Caco-2 (cell line): Measurements from ENCODE around the gene DGCR2. TPM values are rescaled to one million over a fixed set of nuclear protein-coding genes. Genes with fewer than 3 reads are reported as not detected.

Experiments used
- BruUV-seq: library from RNA; stranded (reverse); fragments of 400-500 nt; replicated peaks from 2 replicates; lab custom pipeline; 2021; lab: Mats Ljungman, UMichigan
- CTCF ChIA-PET: fragments of 300-600 bp; sonication (Branson Sonifier 250); formaldehyde crosslinking; loops from one replicate; lab custom pipeline; 2022; ENCODE audit warnings: antibody characterized with exemption; lab: Charles Lee
- POLR2A ChIA-PET: fragments of 300-600 bp; sonication (Branson Sonifier 250); formaldehyde crosslinking; loops from one replicate; lab custom pipeline; 2022; ENCODE audit warnings: antibody characterized with exemption; lab: Charles Lee
- DNase-seq, 2 experiments: peaks; one replicate each; pipeline versions ENCODE4 v3.0.0 to v3.0.0-alpha.2; 2020 to 2022
- H3K27me3 ChIP-seq: replicated peaks from 2 replicates; pipeline ENCODE4 v1.6.0; 2011; ENCODE audit warnings: low read length; ENCODE audit not compliant: control insufficient read depth, insufficient read depth
- H3K36me3 ChIP-seq: 2 replicates; pipeline ENCODE4 v1.5.1; 2011; ENCODE audit warnings: low read length; ENCODE audit not compliant: control insufficient read depth, insufficient read depth
- H3K4me1 ChIP-seq: fragments of 250-450 bp; sonication (Bioruptor Pico); 2 replicates; pipeline ENCODE4 v1.5.1; 2020; ENCODE audit warnings: mild to moderate bottlenecking
- H3K4me3 ChIP-seq: 2 replicates; pipeline ENCODE4 v1.5.1; 2011; ENCODE audit warnings: low read depth, mild to moderate bottlenecking, control low read depth, low read length
- H3K9me3 ChIP-seq: fragments of 250-450 bp; sonication (Bioruptor Pico); 2 replicates; pipeline ENCODE4 v1.5.1; 2020; ENCODE audit warnings: mild to moderate bottlenecking, moderate library complexity
- H3K27ac Mint-ChIP-seq: one replicate; pipeline ENCODE4 v1.8.0; 2022; ENCODE audit warnings: mixed read lengths; ENCODE audit not compliant: unreplicated experiment
- H3K27me3 Mint-ChIP-seq: one replicate; pipeline ENCODE4 v1.8.0; 2022; ENCODE audit warnings: mixed read lengths; ENCODE audit not compliant: insufficient read depth, unreplicated experiment
- H3K36me3 Mint-ChIP-seq: one replicate; pipeline ENCODE4 v1.8.0; 2022; ENCODE audit warnings: mild to moderate bottlenecking, mixed read lengths; ENCODE audit not compliant: insufficient read depth, unreplicated experiment
- H3K4me1 Mint-ChIP-seq: one replicate; pipeline ENCODE4 v1.8.0; 2022; ENCODE audit warnings: low read depth, mixed read lengths; ENCODE audit not compliant: unreplicated experiment
- H3K4me3 Mint-ChIP-seq: one replicate; pipeline ENCODE4 v1.8.0; 2022; ENCODE audit warnings: mild to moderate bottlenecking, moderate library complexity, mixed read lengths; ENCODE audit not compliant: unreplicated experiment
- H3K9me3 Mint-ChIP-seq: one replicate; pipeline ENCODE4 v1.8.0; 2022; ENCODE audit warnings: mixed read lengths; ENCODE audit not compliant: unreplicated experiment
- CTCF ChIP-seq, 2 experiments: fragments of 200-600 bp in 1 of 2; IDR thresholded peaks; 1 replicate in 1 of 2; 2 replicates in 1 of 2; pipeline versions ENCODE4 v1.5.1 to v1.8.0; 2011 to 2022; ENCODE audit warnings: antibody characterized with exemption in 1 of 2, control low read depth in 1 of 2, inconsistent platforms in 1 of 2, low read depth in 1 of 2, low read length in 1 of 2, mild to moderate bottlenecking in 1 of 2, moderate library complexity in 1 of 2; ENCODE audit not compliant: insufficient read depth in 1 of 2, severe bottlenecking in 1 of 2, unreplicated experiment in 1 of 2
- intact Hi-C: fragments of 100-400 bp; cut with micrococcal nuclease; formaldehyde crosslinking; loops from one replicate; pipeline ENCODE4 v1.10.0; 2022; ENCODE audit not compliant: unreplicated experiment
- total RNA-seq: library from RNA; stranded (reverse); gene quantifications from 2 replicates; pipeline ENCODE4 v1.2.3, GENCODE V29; 2022

Gene DGCR2
- total RNA-seq, 1 experiment from 2014 or later, result 67.9 TPM

GRCh38 chr22:19060356-19061009, 61.7 kb downstream of the DGCR2 start:
- BruUV-seq, result no TSS peak

GRCh38 chr22:19059481-19060278, 62.5 kb downstream of the DGCR2 start:
- peaks cover 26% of the 10 kb centered on the region for H3K36me3 Mint-ChIP-seq

More at GRCh38 chr22:19060356-19061009, 61.7 kb downstream of the DGCR2 start:
- POLR2A ChIA-PET, result no interaction called here
- H3K9me3 Mint-ChIP-seq, result no peaks in the 10 kb centered on the region
- no peak overlapping the region for H3K4me3 ChIP-seq
- H3K27me3 Mint-ChIP-seq, result no peaks in the 10 kb centered on the region
- intact Hi-C loops, result no loop called here
- no peak for DNase-seq
- H3K4me1 ChIP-seq, result no peaks in the 10 kb centered on the region; the same call in 1 of the 2 replicates
- CTCF ChIA-PET, result no interaction called here
- no peaks in the 10 kb centered on the region for H3K4me1 Mint-ChIP-seq
- no peaks in the 10 kb centered on the region for H3K9me3 ChIP-seq
- H3K4me3 Mint-ChIP-seq, result no peak overlapping the region
- peaks cover 27% of the 10 kb centered on the region for H3K36me3 Mint-ChIP-seq
- H3K27ac Mint-ChIP-seq, result no peak overlapping the region
- no peaks in the 10 kb centered on the region for H3K27me3 ChIP-seq
- H3K36me3 ChIP-seq, result no peaks in the 10 kb centered on the region; the same call in none of the 2 replicates
- TF ChIP-seq CTCF (IDR thresholded peaks at IDR 0.05; ENCODE audit: insufficient read depth in 1 of 2, low read depth in 1 of 2, low read length in 1 of 2, severe bottlenecking in 1 of 2, unreplicated experiment in 1 of 2), result no peak

More at GRCh38 chr22:19059481-19060278, 62.5 kb downstream of the DGCR2 start:
- ChIA-PET CTCF (no interaction called here), POLR2A (no interaction called here)
- no peak for TF ChIP-seq CTCF (IDR thresholded peaks at IDR 0.05; ENCODE audit: insufficient read depth in 1 of 2, low read depth in 1 of 2, low read length in 1 of 2, severe bottlenecking in 1 of 2, unreplicated experiment in 1 of 2)
- no TSS peak for BruUV-seq
- Histone ChIP-seq H3K4me3 (no peak overlapping the region), H3K27me3 (no peaks in the 10 kb centered on the region), H3K4me1 (no peaks in the 10 kb centered on the region; the same call in 1 of the 2 replicates), H3K36me3 (no peaks in the 10 kb centered on the region; the same call in none of the 2 replicates), H3K9me3 (no peaks in the 10 kb centered on the region)
- Mint-ChIP-seq H3K27ac (no peak overlapping the region), H3K4me3 (no peak overlapping the region), H3K9me3 (no peaks in the 10 kb centered on the region), H3K27me3 (no peaks in the 10 kb centered on the region), H3K4me1 (no peaks in the 10 kb centered on the region)
- DNase-seq, result no peak
- intact Hi-C loops, result no loop called here
